ENCODE measurements around the gene RNF44.
"Not testable (repeated sequence)": the region's sequence is repeated elsewhere in the genome, so short reads cannot be mapped to it uniquely, and the experiment has no call there.

RNF44 gene

DNA sequence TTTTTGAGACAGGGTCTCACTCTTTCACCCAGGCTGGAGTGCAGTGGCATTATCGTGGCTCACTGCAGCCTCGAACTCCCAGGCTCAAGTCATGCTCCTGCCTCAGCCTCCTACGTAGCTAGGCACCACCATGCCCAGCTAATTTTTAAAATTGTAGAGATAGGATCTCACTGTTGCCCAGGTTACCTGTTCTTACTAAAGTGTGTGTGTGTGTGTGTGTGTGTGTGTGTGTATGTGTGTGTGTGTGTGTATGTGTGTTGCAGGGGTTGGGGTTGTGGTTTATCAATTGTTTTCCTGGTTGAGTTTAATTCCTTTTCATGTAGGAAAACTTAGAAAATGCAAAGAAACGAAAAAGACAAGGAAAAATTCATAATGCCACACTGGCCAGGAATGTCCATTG, 21.8 kb downstream of the RNF44 start:
- DNase-seq: no peak

DNA sequence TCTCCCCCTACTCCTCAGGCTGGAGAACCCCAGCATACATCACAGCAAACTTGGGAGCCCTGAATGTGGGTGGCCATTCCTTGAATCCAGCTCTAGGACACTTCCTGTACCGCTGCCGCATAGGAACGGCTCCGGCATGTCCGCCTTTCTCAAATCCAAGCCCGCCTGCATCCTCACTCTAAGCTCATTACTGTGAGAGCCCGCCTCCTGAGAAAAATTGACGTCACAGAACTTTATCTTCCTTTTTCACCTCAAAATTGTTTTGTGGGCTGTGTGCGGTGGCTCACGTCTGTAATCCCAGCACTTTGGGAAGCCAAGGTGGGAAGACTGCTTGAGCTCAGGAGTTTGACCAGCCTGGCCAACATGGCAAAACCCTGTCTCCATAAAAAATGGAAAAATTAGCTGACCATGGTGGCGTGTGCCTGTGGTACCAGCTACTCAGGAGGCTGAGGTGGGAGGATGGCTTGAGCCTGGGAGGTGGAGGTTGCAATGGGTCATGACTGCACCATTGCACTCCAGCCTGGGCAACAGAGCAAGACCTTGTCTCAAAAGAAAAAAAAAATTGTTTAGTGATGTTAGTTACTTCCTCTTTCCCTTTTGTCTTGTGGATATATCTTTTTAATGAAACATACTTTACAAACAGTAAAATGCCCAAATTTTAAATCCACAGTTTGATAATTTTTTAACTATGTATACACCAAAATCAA, 22.8 kb downstream of the RNF44 start:
- no peak for DNase-seq

DNA sequence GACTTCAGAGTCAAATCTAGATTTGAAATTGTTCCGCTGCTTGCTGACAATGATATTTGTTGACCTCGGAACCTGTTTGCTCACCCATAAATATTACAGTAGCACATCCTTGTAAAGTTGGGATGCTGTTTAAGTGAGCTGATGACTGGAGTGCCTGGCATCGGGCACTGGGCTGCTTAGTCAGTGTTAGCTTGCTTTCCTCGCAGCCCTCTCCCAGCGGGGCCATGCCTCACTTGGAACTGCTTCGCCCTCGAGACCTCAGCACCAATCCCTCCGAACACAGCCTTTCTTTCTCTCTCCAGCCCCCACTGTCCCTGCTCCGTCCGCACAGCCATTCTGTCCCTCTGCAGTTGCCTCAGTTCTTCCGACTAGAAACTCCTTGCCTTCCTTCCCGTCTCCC, 23.4 kb downstream of the RNF44 start:
- DNase-seq: no peak

DNA sequence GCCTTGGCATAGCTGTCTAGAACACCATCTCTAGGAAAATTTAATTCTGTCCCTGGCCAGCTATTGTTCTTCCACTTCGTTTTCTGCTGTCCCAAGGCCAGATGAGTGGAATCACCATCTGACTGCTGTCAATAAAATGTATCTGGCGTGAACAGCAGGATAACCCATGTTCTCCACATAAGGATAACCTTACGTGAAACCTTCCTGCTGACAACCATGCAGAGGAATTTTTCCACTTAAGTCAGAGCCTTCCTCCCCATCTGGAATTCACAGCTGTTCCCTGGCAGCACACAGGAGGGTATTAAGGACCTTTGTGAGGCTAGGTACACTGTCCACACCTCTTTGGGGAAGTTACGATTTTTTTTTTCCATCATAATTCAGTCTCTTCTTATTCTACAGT, 28.6 kb downstream of the RNF44 start:
- DNase-seq: no peak

DNA sequence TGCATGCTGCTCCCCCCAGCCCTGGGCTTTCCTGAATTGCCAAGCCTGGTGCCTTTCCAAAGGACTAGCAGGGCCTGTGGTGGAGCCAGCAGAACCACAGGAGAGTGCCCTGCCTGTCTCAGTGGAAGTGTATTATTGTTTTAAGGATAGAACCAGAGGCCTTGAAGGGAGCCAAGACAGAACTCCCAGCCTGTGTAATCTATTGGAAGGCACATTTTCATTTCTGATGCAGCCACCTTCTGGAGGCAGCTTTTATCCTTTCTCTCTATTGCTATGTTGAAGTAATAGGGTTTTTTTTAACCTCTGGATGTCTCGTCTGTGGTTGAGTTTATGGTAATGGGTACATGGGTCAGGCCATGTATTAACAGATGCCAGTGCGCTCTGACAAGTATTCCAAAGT, 29.3 kb downstream of the RNF44 start:
- no peak for DNase-seq

DNA sequence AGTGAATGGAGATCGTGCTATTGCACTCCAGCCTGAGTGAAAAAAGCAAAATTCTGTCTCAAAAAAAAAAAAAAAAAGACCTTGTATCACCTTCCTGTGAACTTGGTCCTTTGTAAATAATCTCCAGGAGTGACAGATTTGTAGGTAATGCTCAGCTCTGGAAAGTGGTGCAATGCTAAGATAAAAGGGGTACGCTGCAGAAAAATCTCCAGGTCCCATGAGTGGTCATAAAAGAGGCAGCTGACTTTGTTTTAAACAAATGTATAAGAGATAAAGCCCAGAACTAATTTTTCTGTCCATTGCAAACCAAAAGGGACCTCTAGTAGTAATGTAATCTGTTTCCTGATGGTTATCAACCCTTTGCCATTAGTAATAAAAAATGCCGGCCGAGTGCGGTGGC, 33.7 kb downstream of the RNF44 start:
- DNase-seq: no peak

DNA sequence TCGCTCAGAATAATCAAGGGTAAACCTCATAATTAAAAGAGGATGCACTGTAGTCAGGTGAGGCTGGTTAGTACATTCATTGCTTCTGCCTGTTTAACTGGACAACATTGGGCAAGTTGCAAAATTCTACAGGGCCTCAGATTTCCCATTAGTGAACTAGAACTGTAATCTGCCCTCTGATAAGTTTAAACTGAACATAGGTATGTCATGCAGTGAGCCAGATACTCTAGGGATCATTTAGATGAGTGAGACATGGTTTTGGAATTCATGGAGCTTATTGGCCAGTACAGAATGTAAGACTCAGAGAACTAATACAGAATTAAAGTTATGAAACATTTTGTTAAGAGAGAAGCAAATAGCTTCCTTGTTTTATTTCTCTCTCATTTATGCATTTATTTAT, 35.9 kb downstream of the RNF44 start:
- DNase-seq: no peak

DNA sequence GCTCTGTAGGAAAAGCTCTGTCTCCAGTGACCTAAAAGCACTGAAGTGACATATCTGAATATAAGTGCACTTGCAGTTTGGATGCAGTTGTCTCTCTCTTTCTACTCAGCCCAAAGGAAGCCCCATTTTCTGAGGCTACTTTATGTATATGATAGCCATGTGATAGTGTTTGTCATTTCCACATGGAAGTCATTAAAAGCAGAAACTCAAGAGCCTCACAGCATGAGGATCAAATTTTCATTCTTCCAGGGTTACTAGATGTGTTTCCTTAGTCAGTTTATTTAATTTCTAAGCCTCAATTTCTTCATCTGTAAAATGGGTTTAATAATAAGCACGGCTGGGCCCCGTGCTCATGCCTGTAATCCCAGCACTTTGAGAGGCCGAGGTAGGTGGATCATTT, 36.7 kb downstream of the RNF44 start:
- no peak for DNase-seq

DNA sequence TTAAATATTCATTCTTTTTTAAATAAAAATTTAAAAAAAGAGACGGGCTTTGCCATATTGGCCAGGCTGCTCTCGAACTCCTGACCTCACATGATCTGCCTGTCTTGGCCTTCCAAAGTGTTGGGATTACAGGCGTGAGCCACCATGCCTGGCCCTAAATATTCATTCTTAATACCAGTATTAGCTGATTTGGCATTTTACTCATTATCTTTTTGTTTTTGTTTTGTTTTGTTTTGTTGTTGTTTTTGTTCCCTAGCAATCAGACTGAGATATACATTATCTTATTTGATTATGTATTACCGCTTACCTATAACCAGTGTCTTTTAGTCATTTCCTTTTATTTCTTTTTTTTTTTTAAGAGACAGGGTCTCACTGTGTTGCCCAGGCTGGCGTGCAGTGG, 37.9 kb downstream of the RNF44 start:
- no peak for DNase-seq

DNA sequence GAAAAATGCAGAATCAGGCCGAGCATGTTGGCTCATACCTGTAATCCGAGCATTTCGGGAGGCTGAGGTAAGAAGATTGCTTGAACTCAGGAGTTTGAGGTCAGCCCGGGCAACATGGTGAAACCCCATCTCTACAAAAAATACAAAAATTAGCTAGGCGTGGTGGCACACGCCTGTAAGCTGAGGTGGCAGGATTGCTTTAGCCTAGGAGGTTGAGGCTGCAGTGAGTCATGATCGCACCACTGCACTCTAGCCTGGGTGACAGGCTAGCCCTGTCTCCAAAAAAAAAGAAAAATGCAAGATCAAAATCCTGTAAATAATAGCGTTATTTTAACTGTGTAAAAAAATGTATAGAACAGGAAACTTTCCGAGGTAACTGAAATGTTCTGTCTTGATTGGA, 39.4 kb downstream of the RNF44 start:
- no peak for DNase-seq

DNA sequence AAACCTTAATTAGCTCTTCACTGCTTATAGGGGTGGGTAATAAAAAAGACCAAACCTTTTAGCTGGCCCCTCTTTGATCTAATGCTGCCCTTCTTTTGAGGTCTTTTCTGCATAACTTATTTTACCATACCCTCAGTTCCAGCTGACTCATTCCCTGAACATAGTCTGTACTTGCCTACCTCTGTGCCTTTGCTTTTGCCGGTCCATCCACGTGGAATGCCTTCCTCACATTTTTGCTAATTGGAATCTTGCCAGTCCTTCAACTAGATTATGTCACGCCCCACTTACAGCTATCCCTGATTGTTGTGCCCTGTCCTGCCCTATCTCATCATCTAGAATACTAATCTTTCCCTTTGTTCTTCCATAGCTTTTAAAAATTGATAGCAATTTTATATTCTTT, 44.8 kb downstream of the RNF44 start:
- no peak for DNase-seq

DNA sequence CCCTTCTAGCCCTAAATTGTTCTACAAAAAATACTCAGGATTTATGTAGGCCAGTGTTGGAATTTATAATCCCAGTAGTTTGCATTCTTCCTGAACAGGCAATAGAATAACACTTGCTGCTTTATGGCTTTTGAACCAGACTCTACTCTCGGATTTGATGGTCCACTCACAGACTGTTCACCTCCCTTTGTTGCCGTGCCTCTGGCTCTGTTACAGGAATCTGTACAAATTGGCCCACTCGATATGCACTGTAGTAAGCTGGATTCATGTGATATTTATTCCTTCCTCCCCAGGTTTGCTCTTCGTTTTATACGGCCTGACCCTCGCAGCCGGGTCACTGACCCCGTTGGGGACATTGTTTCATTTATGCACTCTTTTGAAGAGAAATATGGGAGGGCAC, 45.3 kb downstream of the RNF44 start:
- DNase-seq: no peak

DNA sequence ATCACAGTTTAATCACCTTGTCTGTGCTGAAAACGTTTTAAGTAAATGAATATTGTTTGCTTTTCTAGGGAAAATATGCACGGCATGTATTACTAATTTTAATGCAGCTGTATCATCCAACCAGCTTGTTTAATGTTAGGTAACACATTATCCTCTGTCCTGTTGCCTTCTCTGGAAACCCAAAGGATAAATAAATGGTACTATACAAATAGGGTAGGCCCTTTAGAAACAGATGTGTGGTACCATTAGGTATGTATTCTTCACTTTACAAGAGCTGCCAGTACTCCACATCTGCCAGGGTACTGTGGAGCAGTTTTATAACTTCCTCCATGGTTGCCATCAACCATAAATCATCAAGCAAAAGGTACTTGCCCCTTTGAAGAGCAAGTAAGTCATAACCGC, 46.1 kb downstream of the RNF44 start:
- no peak for DNase-seq

DNA sequence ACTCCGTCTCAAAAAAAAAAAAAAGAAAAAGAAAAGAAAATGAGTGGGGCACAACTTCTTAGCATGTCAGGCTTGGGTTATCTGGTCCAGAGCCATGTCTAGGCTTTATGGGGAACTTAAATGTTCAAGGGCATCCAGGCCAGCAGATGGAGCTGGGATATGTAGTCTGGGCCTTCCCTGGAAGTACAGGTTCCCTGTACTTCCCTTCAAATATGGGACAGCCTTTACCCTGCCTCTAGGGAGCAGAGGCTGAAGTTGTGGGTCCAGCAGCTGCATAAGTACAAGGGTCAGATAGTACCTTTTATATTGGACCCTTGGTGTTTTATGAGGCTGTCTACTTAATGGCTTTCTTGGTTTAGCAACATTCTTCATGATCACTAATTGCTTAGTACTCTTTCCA, 46.9 kb downstream of the RNF44 start:
- DNase-seq: no peak

DNA sequence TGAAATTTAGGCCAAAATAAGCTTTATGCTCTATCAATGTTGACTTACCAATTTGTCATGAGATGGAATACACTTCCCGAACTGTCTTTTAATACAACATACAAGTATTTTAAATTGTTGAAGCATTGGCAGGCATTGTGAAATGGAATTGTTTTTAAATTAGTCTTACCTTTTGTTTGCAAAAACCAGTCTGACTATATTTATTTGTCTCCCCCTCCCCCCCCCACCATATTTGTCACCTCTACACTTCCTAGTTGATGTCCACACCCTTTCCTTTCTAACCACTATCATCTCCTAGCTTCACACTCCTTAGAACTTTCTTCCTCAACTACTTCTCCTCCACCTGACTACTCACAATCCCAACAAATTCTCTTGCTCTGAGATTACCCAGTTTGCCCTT, 48.1 kb downstream of the RNF44 start:
- no peak for DNase-seq

DNA sequence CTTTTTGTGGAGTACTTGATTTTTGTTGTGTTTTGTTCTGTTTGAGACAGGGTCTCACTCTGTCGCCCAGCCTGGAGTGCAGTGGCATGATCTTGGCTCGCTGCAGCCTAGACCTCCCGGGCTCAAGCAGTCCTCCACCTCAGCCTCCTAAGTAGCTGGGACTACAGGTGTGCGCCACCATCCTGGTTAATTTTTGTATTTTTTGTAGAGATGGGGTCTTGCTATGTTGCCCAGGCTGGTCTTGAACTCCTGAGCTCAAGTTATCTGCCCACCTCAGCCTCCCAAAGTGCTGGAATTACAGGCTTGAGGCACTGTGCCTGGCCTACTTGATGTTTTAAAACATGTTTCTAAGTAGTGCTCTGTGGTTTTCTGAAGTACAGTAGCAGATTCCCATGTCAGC, 50.0 kb downstream of the RNF44 start:
- DNase-seq: not testable (repeated sequence)

DNA sequence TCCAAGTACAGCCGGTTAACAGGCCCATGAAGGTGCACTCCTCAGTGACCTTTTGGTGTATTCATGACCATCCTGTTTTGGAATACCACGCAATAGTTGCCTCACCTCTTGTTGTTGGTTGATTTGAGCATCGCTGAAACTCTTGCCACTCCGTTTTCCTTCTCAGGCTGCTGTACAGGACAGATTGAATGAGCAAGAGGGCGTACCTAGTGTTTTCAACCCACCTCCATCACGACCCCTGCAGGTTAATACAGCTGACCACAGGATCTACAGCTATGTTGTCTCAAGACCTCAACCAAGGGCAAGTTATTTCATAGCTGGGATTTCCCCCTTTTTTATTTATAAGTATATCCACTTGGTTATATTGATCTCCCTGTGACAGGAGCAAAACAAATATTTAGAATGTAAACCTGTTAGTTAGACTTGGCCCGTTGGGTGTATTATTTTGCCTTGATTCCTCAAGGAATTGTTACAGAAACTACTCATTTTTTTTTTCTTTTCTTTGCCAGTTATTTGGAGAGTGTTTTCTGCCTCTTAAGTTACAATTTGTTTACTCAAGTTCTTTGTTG, 50.9 kb downstream of the RNF44 start:
- no peak for DNase-seq

DNA sequence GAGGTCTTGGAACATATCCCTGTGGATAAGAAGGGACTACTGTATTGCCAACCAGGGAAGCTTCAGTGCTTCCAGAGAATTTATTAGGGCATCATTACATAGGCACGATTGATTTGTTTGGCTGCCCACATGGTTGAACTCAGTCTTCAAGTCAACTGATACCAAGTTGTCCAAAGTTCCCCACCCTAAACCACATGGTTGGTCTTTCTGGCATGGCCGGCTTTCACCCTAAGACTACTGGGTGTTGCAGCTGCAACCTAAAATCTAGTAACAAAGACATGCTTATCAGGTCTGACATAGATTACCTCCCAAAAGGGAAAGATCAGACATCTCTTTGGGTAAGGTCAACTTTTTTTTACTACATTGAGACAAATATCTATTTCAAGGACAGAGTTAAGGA, 52.0 kb downstream of the RNF44 start:
- DNase-seq: no peak

DNA sequence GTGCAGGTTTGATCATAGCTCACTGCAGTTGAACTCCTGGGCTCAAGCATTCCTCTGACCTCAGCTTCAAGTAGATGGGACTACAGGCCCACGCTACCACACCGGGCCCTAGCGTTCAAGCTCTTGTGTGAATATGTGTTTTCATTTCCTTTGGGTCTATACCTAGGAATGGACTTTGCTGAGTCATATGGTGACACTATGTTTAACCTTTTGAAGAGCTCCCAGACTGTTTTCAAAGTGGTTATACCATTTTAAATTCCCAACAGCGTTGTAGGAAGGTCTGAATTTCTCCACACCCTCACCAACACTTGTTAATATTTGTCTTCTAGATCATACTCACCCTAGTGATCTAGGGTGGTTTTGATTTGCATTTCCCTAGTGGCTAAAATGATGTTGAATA, 55.5 kb downstream of the RNF44 start:
- DNase-seq: no peak

Measured in activated CD4-positive, alpha-beta T cell treated with anti-CD3 and anti-CD28 coated beads, Interleukin-2, amount 50 U/mL, for 4 hours (primary cell).